Caco-2 (cell line): ENCODE data around the gene PIMREG. TPM values are rescaled to one million over a fixed set of nuclear protein-coding genes. Genes with fewer than 3 reads are reported as not detected.

ENCODE experiments used
- BruUV-seq: library from RNA; stranded (reverse); fragments of 400-500 nt; replicated peaks from 2 replicates; lab custom pipeline; 2021; lab: Mats Ljungman, UMichigan
- CTCF ChIA-PET: fragments of 300-600 bp; sonication (Branson Sonifier 250); formaldehyde crosslinking; loops from one replicate; lab custom pipeline; 2022; ENCODE audit warnings: antibody characterized with exemption; lab: Charles Lee
- POLR2A ChIA-PET: fragments of 300-600 bp; sonication (Branson Sonifier 250); formaldehyde crosslinking; loops from one replicate; lab custom pipeline; 2022; ENCODE audit warnings: antibody characterized with exemption; lab: Charles Lee
- DNase-seq, 2 experiments: peaks; one replicate each; pipeline versions ENCODE4 v3.0.0 to v3.0.0-alpha.2; 2020 to 2022
- H3K27me3 ChIP-seq: replicated peaks from 2 replicates; pipeline ENCODE4 v1.6.0; 2011; ENCODE audit warnings: low read length; ENCODE audit not compliant: control insufficient read depth, insufficient read depth
- H3K36me3 ChIP-seq: 2 replicates; pipeline ENCODE4 v1.5.1; 2011; ENCODE audit warnings: low read length; ENCODE audit not compliant: control insufficient read depth, insufficient read depth
- H3K4me1 ChIP-seq: fragments of 250-450 bp; sonication (Bioruptor Pico); 2 replicates; pipeline ENCODE4 v1.5.1; 2020; ENCODE audit warnings: mild to moderate bottlenecking
- H3K4me3 ChIP-seq: 2 replicates; pipeline ENCODE4 v1.5.1; 2011; ENCODE audit warnings: low read depth, mild to moderate bottlenecking, control low read depth, low read length
- H3K9me3 ChIP-seq: fragments of 250-450 bp; sonication (Bioruptor Pico); 2 replicates; pipeline ENCODE4 v1.5.1; 2020; ENCODE audit warnings: mild to moderate bottlenecking, moderate library complexity
- H3K27ac Mint-ChIP-seq: one replicate; pipeline ENCODE4 v1.8.0; 2022; ENCODE audit warnings: mixed read lengths; ENCODE audit not compliant: unreplicated experiment
- H3K27me3 Mint-ChIP-seq: one replicate; pipeline ENCODE4 v1.8.0; 2022; ENCODE audit warnings: mixed read lengths; ENCODE audit not compliant: insufficient read depth, unreplicated experiment
- H3K36me3 Mint-ChIP-seq: one replicate; pipeline ENCODE4 v1.8.0; 2022; ENCODE audit warnings: mild to moderate bottlenecking, mixed read lengths; ENCODE audit not compliant: insufficient read depth, unreplicated experiment
- H3K4me1 Mint-ChIP-seq: one replicate; pipeline ENCODE4 v1.8.0; 2022; ENCODE audit warnings: low read depth, mixed read lengths; ENCODE audit not compliant: unreplicated experiment
- H3K4me3 Mint-ChIP-seq: one replicate; pipeline ENCODE4 v1.8.0; 2022; ENCODE audit warnings: mild to moderate bottlenecking, moderate library complexity, mixed read lengths; ENCODE audit not compliant: unreplicated experiment
- H3K9me3 Mint-ChIP-seq: one replicate; pipeline ENCODE4 v1.8.0; 2022; ENCODE audit warnings: mixed read lengths; ENCODE audit not compliant: unreplicated experiment
- CTCF ChIP-seq, 2 experiments: fragments of 200-600 bp in 1 of 2; IDR thresholded peaks; 1 replicate in 1 of 2; 2 replicates in 1 of 2; pipeline versions ENCODE4 v1.5.1 to v1.8.0; 2011 to 2022; ENCODE audit warnings: antibody characterized with exemption in 1 of 2, control low read depth in 1 of 2, inconsistent platforms in 1 of 2, low read depth in 1 of 2, low read length in 1 of 2, mild to moderate bottlenecking in 1 of 2, moderate library complexity in 1 of 2; ENCODE audit not compliant: insufficient read depth in 1 of 2, severe bottlenecking in 1 of 2, unreplicated experiment in 1 of 2
- intact Hi-C: fragments of 100-400 bp; cut with micrococcal nuclease; formaldehyde crosslinking; loops from one replicate; pipeline ENCODE4 v1.10.0; 2022; ENCODE audit not compliant: unreplicated experiment
- total RNA-seq: library from RNA; stranded (reverse); gene quantifications from 2 replicates; pipeline ENCODE4 v1.2.3, GENCODE V29; 2022

The PIMREG gene
- total RNA-seq, 1 experiment from 2014 or later = 15.8 TPM

GRCh38 chr17:6408276-6408675 lies 36.0 kb upstream of the PIMREG start:
- POLR2A ChIA-PET = no interaction called here
- CTCF ChIA-PET = no interaction called here
- no peaks in the 10 kb centered on the region for H3K4me1 ChIP-seq
- no peaks in the 10 kb centered on the region for H3K36me3 ChIP-seq
- H3K4me3 Mint-ChIP-seq = no peak overlapping the region
- no peaks in the 10 kb centered on the region for H3K9me3 Mint-ChIP-seq
- BruUV-seq = no TSS peak
- TF ChIP-seq CTCF (IDR thresholded peaks at IDR 0.05; ENCODE audit: insufficient read depth in 1 of 2, low read depth in 1 of 2, low read length in 1 of 2, severe bottlenecking in 1 of 2, unreplicated experiment in 1 of 2) = no peak
- H3K27me3 ChIP-seq = no peaks in the 10 kb centered on the region
- no peaks in the 10 kb centered on the region for H3K4me1 Mint-ChIP-seq
- H3K27me3 Mint-ChIP-seq = peaks cover 5% of the 10 kb centered on the region
- no peaks in the 10 kb centered on the region for H3K9me3 ChIP-seq
- no peak for DNase-seq
- no peaks in the 10 kb centered on the region for H3K36me3 Mint-ChIP-seq
- no peak overlapping the region for H3K4me3 ChIP-seq
- H3K27ac Mint-ChIP-seq = no peak overlapping the region
- intact Hi-C loops = no loop called here

- no peaks in the 10 kb centered on the region for H3K4me1 Mint-ChIP-seq
- Histone ChIP-seq H3K36me3 (no peaks in the 10 kb centered on the region), H3K4me3 (no peak overlapping the region), H3K27me3 (no peaks in the 10 kb centered on the region), H3K4me1 (no peaks in the 10 kb centered on the region), H3K9me3 (no peaks in the 10 kb centered on the region)
- no TSS peak for BruUV-seq
- no peaks in the 10 kb centered on the region for H3K9me3 Mint-ChIP-seq
- CTCF ChIA-PET = no interaction called here
- H3K27ac Mint-ChIP-seq = no peak overlapping the region
- POLR2A ChIA-PET = no interaction called here
- H3K4me3 Mint-ChIP-seq = no peak overlapping the region
- no peaks in the 10 kb centered on the region for H3K36me3 Mint-ChIP-seq
- intact Hi-C loops = no loop called here
- H3K27me3 Mint-ChIP-seq = peaks cover 6% of the 10 kb centered on the region
- no peak for TF ChIP-seq CTCF (IDR thresholded peaks at IDR 0.05; ENCODE audit: insufficient read depth in 1 of 2, low read depth in 1 of 2, low read length in 1 of 2, severe bottlenecking in 1 of 2, unreplicated experiment in 1 of 2)
- no peak for DNase-seq
Measured at GRCh38 chr17:6408735-6409134, 35.5 kb upstream of the PIMREG start.

GRCh38 chr17:6413065-6413464 lies 31.2 kb upstream of the PIMREG start:
- peaks cover 6% of the 10 kb centered on the region for H3K27me3 Mint-ChIP-seq
- intact Hi-C loops = no loop called here

More at GRCh38 chr17:6413065-6413464, 31.2 kb upstream of the PIMREG start:
- Mint-ChIP-seq H3K27ac (no peak overlapping the region), H3K9me3 (no peaks in the 10 kb centered on the region), H3K4me1 (no peaks in the 10 kb centered on the region), H3K4me3 (no peak overlapping the region), H3K36me3 (no peaks in the 10 kb centered on the region)
- no TSS peak for BruUV-seq
- POLR2A ChIA-PET = no interaction called here
- CTCF ChIA-PET = no interaction called here
- peak in 1 of 2 experiments; percentile 32 for TF ChIP-seq CTCF (IDR thresholded peaks at IDR 0.05; ENCODE audit: insufficient read depth in 1 of 2, low read depth in 1 of 2, low read length in 1 of 2, severe bottlenecking in 1 of 2, unreplicated experiment in 1 of 2)
- Histone ChIP-seq H3K4me3 (no peak overlapping the region), H3K4me1 (no peaks in the 10 kb centered on the region), H3K9me3 (no peaks in the 10 kb centered on the region), H3K27me3 (no peaks in the 10 kb centered on the region), H3K36me3 (no peaks in the 10 kb centered on the region)
- DNase-seq = no peak
